Measurements from ENCODE around the gene CAPG. TPM values are rescaled to one million over a fixed set of nuclear protein-coding genes. Genes with fewer than 3 reads are reported as not detected.

Gene CAPG
- total RNA-seq, 1 donor from 2014 or later = 179 TPM

- no peak overlapping the region for H3K4me3 ChIP-seq
- DNase-seq (ENCODE audit: low spot score in 2 of 2) = no peak
- intact Hi-C loops (cut with DNase I) = no loop called here
Observed at GRCh38 chr2:85427300-85427835, 17.2 kb upstream of the CAPG start.

GRCh38 chr2:85425588-85425987 is 15.4 kb upstream of the CAPG start:
- intact Hi-C loops (cut with DNase I) = no loop called here
- Histone ChIP-seq H3K4me1 (no peaks in the 10 kb centered on the region), H3K36me3 (no peaks in the 10 kb centered on the region), H3K9me3 (no peaks in the 10 kb centered on the region), H3K27me3 (no peaks in the 10 kb centered on the region), H3K27ac (no peak overlapping the region), H3K4me3 (no peak overlapping the region)
- TF ChIP-seq CTCF (IDR thresholded peaks at IDR 0.05) = no peak
- no peak for DNase-seq (ENCODE audit: low spot score in 2 of 2)

More at GRCh38 chr2:85427300-85427835, 17.2 kb upstream of the CAPG start:
- peaks cover 0 to 2% of the 10 kb centered on the region in 2 donors for H3K4me1 ChIP-seq
- no peak overlapping the region for H3K27ac ChIP-seq
- no peaks in the 10 kb centered on the region for H3K27me3 ChIP-seq
- H3K9me3 ChIP-seq = no peaks in the 10 kb centered on the region
- TF ChIP-seq CTCF (IDR thresholded peaks at IDR 0.05) = no peak
- no peaks in the 10 kb centered on the region for H3K36me3 ChIP-seq

- H3K4me1 ChIP-seq = peaks cover 6 to 8% of the 10 kb centered on the region in 2 donors
- DNase-seq (ENCODE audit: low spot score in 2 of 2) = no peak
- no peak for TF ChIP-seq CTCF (IDR thresholded peaks at IDR 0.05)
- intact Hi-C loops (cut with DNase I) = no loop called here
- H3K27ac ChIP-seq = no peak overlapping the region
- H3K9me3 ChIP-seq = no peaks in the 10 kb centered on the region
- no peaks in the 10 kb centered on the region for H3K27me3 ChIP-seq
- no peaks in the 10 kb centered on the region for H3K36me3 ChIP-seq
- H3K4me3 ChIP-seq = no peak overlapping the region
Observed at GRCh38 chr2:85423525-85423924, 13.4 kb upstream of the CAPG start.

GRCh38 chr2:85422072-85422457 is 11.9 kb upstream of the CAPG start:
- H3K4me3 ChIP-seq = no peak overlapping the region
- intact Hi-C loops (cut with DNase I) = no loop called here
- no peak overlapping the region for H3K27ac ChIP-seq
- H3K27me3 ChIP-seq = no peaks in the 10 kb centered on the region
- H3K9me3 ChIP-seq = no peaks in the 10 kb centered on the region
- TF ChIP-seq CTCF (IDR thresholded peaks at IDR 0.05) = no peak
- H3K36me3 ChIP-seq = no peaks in the 10 kb centered on the region
- no peak for DNase-seq (ENCODE audit: low spot score in 2 of 2)
- H3K4me1 ChIP-seq = peaks cover 6 to 11% of the 10 kb centered on the region in 2 donors

- no peak for DNase-seq (ENCODE audit: low spot score in 2 of 2)
- Histone ChIP-seq H3K9me3 (no peaks in the 10 kb centered on the region), H3K4me1 (peaks cover 6 to 11% of the 10 kb centered on the region in 2 donors), H3K4me3 (no peak overlapping the region), H3K36me3 (no peaks in the 10 kb centered on the region), H3K27ac (peak overlapping the region; percentile 30 to 60), H3K27me3 (no peaks in the 10 kb centered on the region)
- no peak for TF ChIP-seq CTCF (IDR thresholded peaks at IDR 0.05)
- intact Hi-C loops (cut with DNase I) = no loop called here
Observed at GRCh38 chr2:85421260-85422071, 11.3 kb upstream of the CAPG start.
